Esophagus muscularis mucosa (tissue), 3 donors: ENCODE results near the gene DDR1.

Source experiments
- CTCF ChIP-seq, 3 experiments: fragments of 200-600 bp in 2 of 3; fragments of 450-650 bp in 1 of 3; sonication (generic) in 2 of 3; IDR thresholded peaks; one replicate each; pipeline ENCODE4 v1.5.1; 2017 to 2019; ENCODE audit warnings: antibody characterized with exemption in 3 of 3, mild to moderate bottlenecking in 2 of 3, moderate library complexity in 1 of 3
- POLR2AphosphoS5 ChIP-seq, 2 donors: sonication (generic); formaldehyde crosslinking; IDR thresholded peaks; one replicate each; pipeline ENCODE4 v1.6.1; 2017; ENCODE audit warnings: antibody characterized with exemption in 2 of 2

- no peak for TF ChIP-seq CTCF (IDR thresholded peaks at IDR 0.05)
- no peak for TF ChIP-seq POLR2AphosphoS5 (IDR thresholded peaks at IDR 0.05)
Observed at GRCh38 chr6:30896541-30896940, 12.2 kb downstream of the DDR1 start.
